ENCODE measurements around the gene GPX4.

GRCh38 chr19:1144741-1145140 is 40.9 kb downstream of the GPX4 start:
- TF ChIP-seq POLR2AphosphoS5 (IDR thresholded peaks at IDR 0.05) = no peak
- TF ChIP-seq CTCF (IDR thresholded peaks at IDR 0.05) = no peak

All from suprapubic skin (tissue), 3 donors.